ENCODE measurements around the gene IFNGR1. TPM values are rescaled to one million over a fixed set of nuclear protein-coding genes. Genes with fewer than 3 reads are reported as not detected.

IFNGR1 gene
- total and polyA plus RNA-seq, 2 of the 13 experiments (the other 11 are each of a cell fraction or from before 2014, with no cell fraction given), result 82.8 to 87.8 TPM

DNA sequence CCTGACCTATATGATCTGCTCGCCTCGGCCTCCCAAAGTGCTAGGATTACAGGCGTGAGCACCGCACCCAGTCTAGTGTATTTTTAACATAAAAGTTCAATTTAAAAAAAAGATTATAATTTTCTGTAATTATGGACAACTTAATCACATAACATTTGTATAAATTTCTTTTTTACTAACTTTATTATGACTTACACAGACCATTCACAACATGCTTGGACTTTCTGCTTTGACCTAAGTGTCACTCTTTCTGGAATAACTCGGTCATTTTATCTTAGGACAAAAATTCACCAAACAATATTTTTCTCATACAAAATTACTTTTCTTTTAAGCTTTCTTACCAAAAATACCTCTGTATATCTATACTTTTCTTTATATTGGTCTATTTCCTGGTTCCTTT is 30.3 kb downstream of the IFNGR1 start (continued):
- TF ChIP-seq ZNF724P (CRISPR knock-in tag; IDR thresholded peaks at IDR 0.05; ENCODE audit: borderline replicate concordance), result peak; percentile 87

DNA sequence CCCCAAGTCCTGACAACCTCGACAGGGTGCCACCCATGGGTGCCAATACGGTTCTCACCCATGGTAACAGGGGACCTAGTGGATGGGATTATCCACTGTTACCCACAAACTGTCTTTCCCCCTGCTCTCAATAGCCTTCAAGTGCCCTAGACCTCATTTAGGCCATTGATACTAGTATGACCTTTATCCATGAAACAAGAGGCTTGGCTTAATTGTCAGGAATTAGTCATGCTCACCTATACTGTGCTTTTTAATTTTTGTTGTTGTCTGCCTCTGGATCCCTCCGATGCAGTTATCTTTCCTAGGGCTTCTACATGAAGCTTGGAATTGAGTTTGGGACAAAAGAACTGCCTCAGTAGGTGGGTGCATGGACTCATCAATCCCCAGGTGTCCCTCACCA is 33.9 kb downstream of the IFNGR1 start:
- Histone ChIP-seq H3K36me3 (replicated peaks in 1 of 2; ENCODE audit: control insufficient read depth in 1 of 2, insufficient read depth in 2 of 2, low read length in 2 of 2) (no peaks in the 10 kb centered on the region), H3K27me3 (ENCODE audit: control insufficient read depth in 1 of 2, insufficient read depth in 2 of 2, low read length in 2 of 2) (no peaks in the 10 kb centered on the region; a peak in 1 of 5 replicates), H3K9ac (ENCODE audit: insufficient read depth, low read depth, low read length) (no peak overlapping the region), H3K4me2 (ENCODE audit: low read depth, low read length) (no peak overlapping the region), H4K20me1 (ENCODE audit: insufficient read depth, low read length) (no peaks in the 10 kb centered on the region), H2AFZ (ENCODE audit: low read length) (no peak overlapping the region), H3K4me1 (ENCODE audit: insufficient read depth, low read length) (no peaks in the 10 kb centered on the region), H3K27ac (ENCODE audit: extremely low read length, insufficient read depth, low read length) (no peak overlapping the region), H3K4me3 (replicated peaks in 1 of 3; ENCODE audit: insufficient read depth in 1 of 3, low read depth in 2 of 3, low read length in 3 of 3) (no peak overlapping the region), H3K79me2 (ENCODE audit: insufficient read depth, low read length) (no peaks in the 10 kb centered on the region), H3K9me3 (ENCODE audit: low read length) (peaks cover 56% of the 10 kb centered on the region)
- no peak for ATAC-seq
- in situ Hi-C loops (cut with HindIII; ENCODE audit: extremely low pct_ligation_motif_present, low pct_unique_long_range_greater_than_20kb) (no loop called here), intact Hi-C loops (cut with micrococcal nuclease; ENCODE audit: unreplicated experiment) (no loop called here)
- POLR2A ChIA-PET, result no interaction called here
- no peak for FAIRE-seq
- DNase-seq (ENCODE audit: low spot score), result no peak
- TF ChIP-seq ZNF616 (CRISPR knock-in tag; IDR thresholded peaks at IDR 0.05; ENCODE audit: low read depth), result peak; percentile 83; the same call in 1 of the 2 replicates
- TF ChIP-seq, protein P1, sequence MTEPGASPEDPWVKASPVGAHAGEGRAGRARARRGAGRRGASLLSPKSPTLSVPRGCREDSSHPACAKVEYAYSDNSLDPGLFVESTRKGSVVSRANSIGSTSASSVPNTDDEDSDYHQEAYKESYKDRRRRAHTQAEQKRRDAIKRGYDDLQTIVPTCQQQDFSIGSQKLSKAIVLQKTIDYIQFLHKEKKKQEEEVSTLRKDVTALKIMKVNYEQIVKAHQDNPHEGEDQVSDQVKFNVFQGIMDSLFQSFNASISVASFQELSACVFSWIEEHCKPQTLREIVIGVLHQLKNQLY (CRISPR knock-in tag; IDR thresholded peaks at IDR 0.05), result no peak
- CTCF ChIA-PET (ENCODE audit: low intra/inter-chr PET ratio, low total read pairs), result no interaction called here
- 5% methylated on average over 3 of the region's 3 CpGs for WGBS (ENCODE audit: low lambda C conversion rate)
- no TSS peak for BruUV-seq (replicated peaks)

DNA sequence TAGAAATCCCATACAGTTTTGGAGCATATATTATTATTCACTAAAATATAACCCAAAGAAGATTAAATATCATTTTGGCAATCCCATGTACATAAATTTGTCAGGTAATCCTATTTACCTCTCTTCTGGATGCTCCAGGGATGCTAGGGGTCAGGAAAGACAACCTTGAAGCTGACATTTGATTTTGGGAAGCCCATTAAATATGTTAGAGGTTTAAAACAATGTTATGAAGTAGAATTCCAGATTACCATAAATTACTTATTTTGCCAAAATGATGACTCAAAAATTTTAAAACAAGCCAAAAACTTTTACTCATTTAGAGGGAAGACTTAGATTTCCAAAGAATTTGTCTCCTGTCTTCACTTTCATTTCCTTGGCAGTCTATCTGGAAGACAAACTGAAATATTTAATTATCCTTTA is 36.5 kb downstream of the IFNGR1 start:
- Histone ChIP-seq H3K4me2 (ENCODE audit: low read depth, low read length) (no peak overlapping the region), H3K9me3 (ENCODE audit: low read length) (peaks cover 39% of the 10 kb centered on the region), H3K4me1 (ENCODE audit: insufficient read depth, low read length) (no peaks in the 10 kb centered on the region), H3K9ac (ENCODE audit: insufficient read depth, low read depth, low read length) (no peak overlapping the region), H3K79me2 (ENCODE audit: insufficient read depth, low read length) (no peaks in the 10 kb centered on the region), H2AFZ (ENCODE audit: low read length) (no peak overlapping the region), H3K36me3 (replicated peaks in 1 of 2; ENCODE audit: control insufficient read depth in 1 of 2, insufficient read depth in 2 of 2, low read length in 2 of 2) (no peaks in the 10 kb centered on the region), H3K27me3 (ENCODE audit: control insufficient read depth in 1 of 2, insufficient read depth in 2 of 2, low read length in 2 of 2) (no peaks in the 10 kb centered on the region; a peak in 1 of 5 replicates), H4K20me1 (ENCODE audit: insufficient read depth, low read length) (no peaks in the 10 kb centered on the region), H3K4me3 (replicated peaks in 1 of 3; ENCODE audit: insufficient read depth in 1 of 3, low read depth in 2 of 3, low read length in 3 of 3) (no peak overlapping the region), H3K27ac (ENCODE audit: extremely low read length, insufficient read depth, low read length) (no peak overlapping the region)
- intact Hi-C loops (cut with micrococcal nuclease; ENCODE audit: unreplicated experiment) (no loop called here), in situ Hi-C loops (cut with HindIII; ENCODE audit: extremely low pct_ligation_motif_present, low pct_unique_long_range_greater_than_20kb) (no loop called here)
- ChIA-PET CTCF (ENCODE audit: low intra/inter-chr PET ratio, low total read pairs) (no interaction called here), POLR2A (no interaction called here)
- no peak for ATAC-seq
- no peak for DNase-seq (ENCODE audit: low spot score)
- no TSS peak for BruUV-seq (replicated peaks)
- no peak for FAIRE-seq
- TF ChIP-seq, protein P2, sequence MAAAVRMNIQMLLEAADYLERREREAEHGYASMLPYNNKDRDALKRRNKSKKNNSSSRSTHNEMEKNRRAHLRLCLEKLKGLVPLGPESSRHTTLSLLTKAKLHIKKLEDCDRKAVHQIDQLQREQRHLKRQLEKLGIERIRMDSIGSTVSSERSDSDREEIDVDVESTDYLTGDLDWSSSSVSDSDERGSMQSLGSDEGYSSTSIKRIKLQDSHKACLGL (CRISPR knock-in tag; IDR thresholded peaks at IDR 0.05), result no peak
- TF ChIP-seq ZNF12 (CRISPR knock-in tag; IDR thresholded peaks at IDR 0.05) (no peak), ZNF251 (CRISPR knock-in tag; IDR thresholded peaks at IDR 0.05) (no peak), MIER3 (CRISPR knock-in tag; IDR thresholded peaks at IDR 0.05; ENCODE audit: borderline replicate concordance) (no peak), SRSF9 (IDR thresholded peaks at IDR 0.05; ENCODE audit: borderline replicate concordance, insufficient read depth, low read depth, low read length, poor library complexity, severe bottlenecking) (no peak), HDAC1 (CRISPR knock-in tag; IDR thresholded peaks at IDR 0.05) (no peak), MYC (CRISPR knock-in tag; IDR thresholded peaks at IDR 0.05; ENCODE audit: borderline replicate concordance) (no peak)
- TF ChIP-seq, protein P3, sequence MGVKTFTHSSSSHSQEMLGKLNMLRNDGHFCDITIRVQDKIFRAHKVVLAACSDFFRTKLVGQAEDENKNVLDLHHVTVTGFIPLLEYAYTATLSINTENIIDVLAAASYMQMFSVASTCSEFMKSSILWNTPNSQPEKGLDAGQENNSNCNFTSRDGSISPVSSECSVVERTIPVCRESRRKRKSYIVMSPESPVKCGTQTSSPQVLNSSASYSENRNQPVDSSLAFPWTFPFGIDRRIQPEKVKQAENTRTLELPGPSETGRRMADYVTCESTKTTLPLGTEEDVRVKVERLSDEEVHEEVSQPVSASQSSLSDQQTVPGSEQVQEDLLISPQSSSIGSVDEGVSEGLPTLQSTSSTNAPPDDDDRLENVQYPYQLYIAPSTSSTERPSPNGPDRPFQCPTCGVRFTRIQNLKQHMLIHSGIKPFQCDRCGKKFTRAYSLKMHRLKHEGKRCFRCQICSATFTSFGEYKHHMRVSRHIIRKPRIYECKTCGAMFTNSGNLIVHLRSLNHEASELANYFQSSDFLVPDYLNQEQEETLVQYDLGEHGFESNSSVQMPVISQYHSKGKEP (CRISPR knock-in tag; IDR thresholded peaks at IDR 0.05), result no peak
- TF ChIP-seq, protein P4, sequence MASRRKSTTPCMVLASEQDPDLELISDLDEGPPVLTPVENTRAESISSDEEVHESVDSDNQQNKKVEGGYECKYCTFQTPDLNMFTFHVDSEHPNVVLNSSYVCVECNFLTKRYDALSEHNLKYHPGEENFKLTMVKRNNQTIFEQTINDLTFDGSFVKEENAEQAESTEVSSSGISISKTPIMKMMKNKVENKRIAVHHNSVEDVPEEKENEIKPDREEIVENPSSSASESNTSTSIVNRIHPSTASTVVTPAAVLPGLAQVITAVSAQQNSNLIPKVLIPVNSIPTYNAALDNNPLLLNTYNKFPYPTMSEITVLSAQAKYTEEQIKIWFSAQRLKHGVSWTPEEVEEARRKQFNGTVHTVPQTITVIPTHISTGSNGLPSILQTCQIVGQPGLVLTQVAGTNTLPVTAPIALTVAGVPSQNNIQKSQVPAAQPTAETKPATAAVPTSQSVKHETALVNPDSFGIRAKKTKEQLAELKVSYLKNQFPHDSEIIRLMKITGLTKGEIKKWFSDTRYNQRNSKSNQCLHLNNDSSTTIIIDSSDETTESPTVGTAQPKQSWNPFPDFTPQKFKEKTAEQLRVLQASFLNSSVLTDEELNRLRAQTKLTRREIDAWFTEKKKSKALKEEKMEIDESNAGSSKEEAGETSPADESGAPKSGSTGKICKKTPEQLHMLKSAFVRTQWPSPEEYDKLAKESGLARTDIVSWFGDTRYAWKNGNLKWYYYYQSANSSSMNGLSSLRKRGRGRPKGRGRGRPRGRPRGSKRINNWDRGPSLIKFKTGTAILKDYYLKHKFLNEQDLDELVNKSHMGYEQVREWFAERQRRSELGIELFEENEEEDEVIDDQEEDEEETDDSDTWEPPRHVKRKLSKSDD (CRISPR knock-in tag; IDR thresholded peaks at IDR 0.05; ENCODE audit: low read depth), result no peak

All from HepG2 (cell line).